ENCODE measurements around the gene SLC9A9.

SLC9A9 gene

DNA sequence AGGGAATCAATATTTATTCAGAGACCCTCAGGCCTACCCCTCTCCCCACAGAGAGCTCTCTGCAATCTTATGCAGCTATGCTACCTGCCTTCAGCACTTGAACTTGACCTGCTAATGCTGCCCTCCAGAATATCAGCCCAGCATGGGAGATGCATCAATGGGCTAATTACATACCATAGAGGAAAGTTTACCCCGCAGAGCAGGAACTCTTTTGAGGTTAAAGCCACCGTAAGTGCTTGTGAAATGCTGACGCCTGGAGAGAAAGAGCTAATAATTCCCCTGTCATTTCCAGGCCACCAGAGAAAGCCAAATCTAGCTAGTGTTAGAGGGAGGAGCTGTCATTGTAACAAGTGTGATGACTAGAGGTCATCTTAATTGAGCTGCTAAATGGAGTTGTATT is 601.2 kb downstream of the SLC9A9 start:
- DNase-seq (ENCODE audit: low read depth, low spot score): no peak

GRCh38 chr3:143245692-143246091 is 602.6 kb downstream of the SLC9A9 start:
- no peak for DNase-seq (ENCODE audit: low read depth, low spot score)

DNA sequence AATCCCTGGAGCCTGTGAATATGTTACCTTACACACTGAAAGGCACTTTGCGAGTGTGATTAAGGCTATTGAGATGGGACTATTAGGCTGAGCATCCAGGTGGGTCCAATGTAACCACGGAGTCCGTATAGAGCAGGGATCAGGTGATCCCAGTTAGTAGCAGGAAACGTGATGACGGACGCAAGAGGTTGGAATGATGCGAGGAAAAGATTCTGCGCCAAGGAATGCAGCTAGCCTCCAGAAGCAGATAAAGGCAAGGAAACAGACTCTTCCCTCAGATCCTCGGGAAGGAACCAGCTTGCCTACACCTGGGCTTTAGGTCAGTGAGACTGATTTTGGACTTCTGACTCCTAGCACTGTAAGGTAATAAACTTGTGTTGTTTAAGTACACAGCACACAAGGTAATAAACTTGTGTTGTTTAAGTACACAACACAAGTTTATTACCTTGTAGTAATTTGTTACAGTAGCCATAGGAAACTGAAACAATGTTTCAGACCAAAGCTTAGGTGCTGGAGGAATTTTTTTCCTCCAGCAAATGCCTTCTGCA is 603.7 kb downstream of the SLC9A9 start:
- no peak for DNase-seq (ENCODE audit: low read depth, low spot score)

DNA sequence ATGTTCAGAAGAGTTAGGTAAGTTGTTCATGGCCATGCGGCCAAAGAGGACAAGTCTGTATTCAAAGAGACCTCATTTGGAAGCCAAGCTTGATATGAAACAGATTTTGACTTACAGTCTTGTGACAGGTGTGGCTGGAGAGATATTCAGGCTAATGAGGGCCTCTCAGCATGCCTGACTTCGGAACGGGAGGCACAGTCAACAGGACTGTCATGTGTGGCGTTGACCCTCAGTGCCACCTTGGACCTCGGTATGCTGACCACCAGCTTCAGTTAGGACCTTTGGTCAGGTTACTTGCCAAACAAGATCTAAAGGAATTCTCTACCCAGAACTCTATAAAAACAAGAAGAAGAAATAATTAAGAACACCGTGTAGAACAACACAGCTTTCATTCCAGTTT is 604.6 kb downstream of the SLC9A9 start:
- DNase-seq (ENCODE audit: low read depth, low spot score): no peak

- DNase-seq (ENCODE audit: low read depth, low spot score): no peak
Observed at GRCh38 chr3:143242691-143243090, 605.6 kb downstream of the SLC9A9 start.

DNA sequence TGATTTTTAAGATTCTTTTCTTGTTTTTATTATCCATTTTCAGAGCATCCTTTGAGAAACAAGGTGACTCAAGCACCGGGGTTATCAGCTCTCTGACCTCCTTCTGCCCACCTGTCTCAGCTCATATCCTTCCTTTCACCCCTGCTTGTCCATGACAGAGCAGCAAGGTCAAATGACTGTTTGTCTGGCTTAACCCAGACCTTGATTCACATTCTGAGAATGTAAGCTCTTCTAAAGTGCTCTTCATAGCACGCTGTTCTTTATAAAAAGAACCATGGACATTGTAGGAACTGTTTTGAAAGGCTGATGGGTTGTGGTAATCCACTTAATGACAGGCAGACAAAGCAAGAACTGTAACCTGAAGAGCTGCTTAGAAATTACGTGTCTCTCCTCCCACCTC is 606.2 kb downstream of the SLC9A9 start:
- DNase-seq (ENCODE audit: low read depth, low spot score): no peak

DNA sequence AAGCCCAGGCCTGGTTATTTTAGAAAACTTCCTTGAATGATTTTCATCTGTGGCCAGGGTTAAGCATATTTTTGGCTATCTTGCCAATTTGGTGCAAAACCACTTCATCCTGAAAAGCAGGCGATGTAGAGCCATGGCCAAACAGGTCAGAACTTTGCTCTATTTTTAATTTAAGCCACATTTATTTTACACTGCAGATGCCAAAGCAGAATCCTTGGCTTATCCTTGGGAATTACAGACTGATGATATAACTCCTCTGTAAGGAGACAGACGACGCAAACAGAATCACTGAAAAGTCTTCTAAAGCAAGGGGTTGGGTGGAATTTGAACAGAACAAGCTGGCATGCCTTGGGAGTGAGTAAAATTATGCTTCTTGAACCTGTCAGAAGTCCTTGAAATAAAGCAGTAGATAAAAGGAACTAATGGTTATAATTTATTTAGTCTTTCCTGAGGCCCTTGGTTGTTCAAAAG is 606.8 kb downstream of the SLC9A9 start:
- DNase-seq (ENCODE audit: low read depth, low spot score): no peak

- DNase-seq (ENCODE audit: low read depth, low spot score): no peak
Observed at GRCh38 chr3:143240886-143241285, 607.4 kb downstream of the SLC9A9 start.

DNA sequence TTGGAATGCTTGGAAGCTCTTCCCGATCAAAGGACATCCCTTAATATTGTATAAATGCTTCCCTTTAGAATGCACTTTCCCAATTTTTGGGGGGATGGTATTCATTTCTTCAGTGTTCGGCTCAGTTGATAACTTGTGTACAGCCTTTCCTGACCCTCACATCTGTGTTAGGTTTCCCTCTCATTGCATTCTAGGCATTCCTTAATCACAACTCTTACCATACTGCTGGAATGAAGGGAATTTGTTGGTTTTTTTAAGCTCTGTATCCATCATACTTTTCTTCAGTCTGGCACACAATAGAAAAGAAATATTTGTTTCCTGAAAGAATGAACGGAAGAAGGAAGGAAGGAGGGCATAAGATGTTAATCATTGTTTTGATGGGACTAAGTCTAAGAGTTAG is 609.2 kb downstream of the SLC9A9 start:
- DNase-seq (ENCODE audit: low read depth, low spot score): no peak

DNA sequence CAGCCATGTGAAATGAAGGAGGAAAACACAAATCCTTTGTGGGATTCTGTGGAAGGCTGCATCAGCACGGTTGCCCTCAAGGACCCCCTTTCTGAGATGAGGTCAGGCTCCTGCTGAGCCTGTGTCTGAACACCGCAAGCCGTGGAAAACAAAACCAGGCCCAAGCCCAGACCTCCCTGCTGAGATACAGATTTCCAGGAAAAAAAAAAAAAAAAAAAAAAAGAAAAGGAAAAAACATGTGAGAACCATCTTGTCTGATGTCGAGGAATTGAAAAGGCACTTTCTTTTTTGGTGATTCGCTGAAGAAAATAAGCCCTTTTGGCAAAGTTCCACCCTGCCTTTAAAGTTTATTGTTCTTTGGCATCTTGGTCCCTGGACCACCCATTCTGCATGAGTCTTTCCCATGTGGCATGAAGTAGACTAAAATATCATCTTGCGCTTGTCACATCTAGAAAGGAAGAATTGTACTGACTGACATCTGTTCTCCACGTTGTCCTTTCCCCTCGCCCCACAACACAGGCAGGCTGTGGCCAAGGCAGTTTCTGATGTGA is 611.1 kb downstream of the SLC9A9 start:
- no peak for DNase-seq (ENCODE audit: low read depth, low spot score)

- DNase-seq (ENCODE audit: low read depth, low spot score): no peak
Observed at GRCh38 chr3:143236226-143236964, 611.9 kb downstream of the SLC9A9 start.

- no peak for DNase-seq (ENCODE audit: low read depth, low spot score)
Observed at GRCh38 chr3:143235614-143236204, 612.6 kb downstream of the SLC9A9 start.

- DNase-seq (ENCODE audit: low read depth, low spot score): no peak
Observed at GRCh38 chr3:143234526-143234925, 613.7 kb downstream of the SLC9A9 start.

GRCh38 chr3:143232981-143233380 is 615.3 kb downstream of the SLC9A9 start:
- DNase-seq (ENCODE audit: low read depth, low spot score): no peak

DNA sequence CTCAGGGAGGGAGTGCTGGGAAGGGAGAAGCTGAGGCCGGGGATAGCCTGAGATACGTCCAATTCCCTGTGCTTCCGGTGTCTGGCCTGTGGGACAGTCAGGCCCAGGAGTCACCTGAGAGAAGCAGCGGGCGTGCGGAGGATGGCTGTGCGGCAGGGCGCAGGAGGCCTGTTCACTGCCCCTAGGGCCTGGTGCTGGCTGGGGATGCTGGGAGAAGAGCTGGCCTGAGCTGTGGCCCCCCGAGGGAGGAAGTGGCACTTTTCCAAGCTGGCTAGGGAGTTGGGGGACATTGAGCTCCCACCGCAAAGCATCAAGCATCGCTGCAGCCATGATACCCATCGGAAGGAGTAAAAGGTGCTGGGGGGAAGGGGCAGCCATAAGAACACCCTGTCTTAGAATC is 619.9 kb downstream of the SLC9A9 start:
- DNase-seq (ENCODE audit: low read depth, low spot score): no peak

DNA sequence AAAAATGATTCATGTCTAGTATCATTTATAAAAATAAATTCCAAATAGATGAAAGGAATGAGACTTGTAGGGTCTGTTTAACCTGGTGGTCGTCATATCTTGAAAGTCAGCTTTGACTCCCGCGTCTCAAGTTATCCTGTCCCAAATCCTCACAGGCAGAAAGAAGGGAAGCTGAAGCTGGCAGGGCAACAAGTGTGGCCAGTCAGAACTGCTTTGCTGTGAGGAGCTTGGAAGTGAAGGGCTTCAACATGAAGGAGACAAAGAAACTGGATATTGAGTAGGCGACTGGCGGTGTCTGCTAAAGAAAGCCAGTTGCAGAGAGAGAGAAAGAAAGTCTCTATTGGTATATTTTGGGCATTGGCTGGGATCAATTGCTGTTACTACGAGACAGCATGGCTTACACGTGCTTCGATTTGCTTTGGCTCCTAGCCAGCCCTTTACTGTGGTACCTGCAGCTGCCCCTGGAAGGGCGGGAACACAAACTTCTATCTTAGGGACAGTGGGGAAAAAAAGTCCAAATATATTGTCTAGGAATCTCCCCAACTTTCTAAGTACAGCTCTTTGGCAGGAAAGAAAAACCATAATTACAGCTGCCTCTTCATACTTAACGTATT is 621.5 kb downstream of the SLC9A9 start:
- no peak for DNase-seq (ENCODE audit: low read depth, low spot score)

DNA sequence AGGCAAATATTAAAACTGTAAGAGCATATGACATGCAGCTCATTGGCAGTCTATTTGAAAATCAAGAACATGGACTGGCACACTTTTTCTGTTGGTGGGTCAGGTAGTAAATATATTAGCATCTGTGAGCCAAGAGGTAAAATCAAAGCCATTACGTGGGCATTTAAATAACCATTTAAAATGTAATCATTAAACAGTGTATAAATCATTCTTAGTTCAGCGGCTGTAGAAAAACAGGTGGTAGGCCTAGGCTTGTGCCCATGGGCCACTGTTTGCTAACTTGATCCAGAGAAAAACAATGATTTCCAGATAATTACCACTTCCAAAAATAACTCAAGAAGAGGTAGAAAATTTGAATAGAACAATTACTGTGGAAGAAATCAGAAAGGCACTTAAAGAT is 623.6 kb downstream of the SLC9A9 start:
- DNase-seq (ENCODE audit: low read depth, low spot score): no peak

DNA sequence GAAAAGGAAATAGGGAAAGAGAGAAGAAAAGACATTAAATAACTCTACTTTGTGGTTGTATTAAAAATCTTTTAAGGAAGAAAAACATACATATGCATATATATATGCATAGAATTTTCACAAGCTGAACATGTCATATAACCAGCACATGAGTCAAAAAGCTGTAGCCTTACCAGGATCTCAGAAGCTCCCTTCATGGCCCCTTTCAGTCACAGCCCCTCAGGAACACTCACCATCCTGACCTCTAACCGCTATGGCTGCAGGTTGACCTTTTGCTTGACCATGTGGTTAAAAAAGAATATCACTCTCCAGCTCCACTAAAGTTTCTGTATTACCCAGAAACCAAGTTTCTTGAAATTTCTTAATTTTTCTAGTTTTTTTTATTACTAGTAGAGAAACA is 625.3 kb downstream of the SLC9A9 start:
- DNase-seq (ENCODE audit: low read depth, low spot score): no peak

- DNase-seq (ENCODE audit: low read depth, low spot score): peak; percentile 54
Observed at GRCh38 chr3:143222505-143222904, 625.8 kb downstream of the SLC9A9 start.

- no peak for DNase-seq (ENCODE audit: low read depth, low spot score)
Observed at GRCh38 chr3:143221446-143221845, 626.8 kb downstream of the SLC9A9 start.

GRCh38 chr3:143220741-143221140 is 627.5 kb downstream of the SLC9A9 start:
- DNase-seq (ENCODE audit: low read depth, low spot score): no peak

GRCh38 chr3:143218166-143218835 is 630.0 kb downstream of the SLC9A9 start:
- DNase-seq (ENCODE audit: low read depth, low spot score): no peak
